Right ventricle myocardium superior (tissue), 1 donor: ENCODE results near the gene GGACT. TPM values are rescaled to one million over a fixed set of nuclear protein-coding genes. Genes with fewer than 3 reads are reported as not detected.
A peak's percentile ranks its signal among the peaks of the same experiment; 100 is the strongest.

Experiments
- ATAC-seq: fragments of 200-7000 bp; cut with Tn5 transposase; one replicate; pipeline ENCODE4 v1.9.1; 2020; ENCODE audit warnings: mild to moderate bottlenecking; ENCODE audit not compliant: poor library complexity
- DNase-seq: peaks from one replicate; pipeline ENCODE4 v3.0.0-alpha.2; 2020
- intact Hi-C: fragments of 100-400 bp; cut with DNase I; formaldehyde crosslinking; loops from one replicate; pipeline ENCODE4 v1.11.2; 2022
- total RNA-seq: library from RNA; stranded (reverse); fragmentation: NEBNext Ultra II Directional; extraction: Animal tissue kit (Norgen Biotek cat#: 25700); gene quantifications from one replicate; pipeline ENCODE4 v1.2.1, GENCODE V29; 2021
- donor health status: DM: no; HTN: yes; CAD: no; lungs with severe emphysema.

GGACT gene
- total RNA-seq, 1 donor from 2014 or later: 1.8 TPM

GRCh38 chr13:100506600-100507422 is 81.8 kb downstream of the GGACT start:
- intact Hi-C loops: no loop called here
- ATAC-seq (no peak), DNase-seq (no peak)

GRCh38 chr13:100506154-100506553 is 82.4 kb downstream of the GGACT start:
- intact Hi-C loops: no loop called here
- DNase-seq (no peak), ATAC-seq (no peak)

DNA sequence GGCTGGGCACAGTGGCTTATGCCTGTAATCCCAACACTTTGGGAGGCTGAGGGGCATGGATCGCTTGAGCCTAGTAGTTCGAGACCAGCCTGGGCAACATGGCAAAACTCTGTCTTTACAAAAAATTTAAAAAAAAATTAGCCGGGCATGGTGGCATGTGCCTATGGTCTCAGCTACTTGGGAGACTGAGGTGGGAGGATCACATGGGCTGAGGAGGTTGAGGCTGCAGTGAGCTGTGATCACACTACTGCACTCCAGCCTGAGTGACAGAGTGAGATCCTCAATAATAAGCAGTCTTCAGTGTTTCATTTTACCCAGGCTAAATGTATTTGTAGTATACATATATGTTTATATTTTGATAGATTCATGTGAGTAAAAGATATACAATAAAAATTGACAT is 85.0 kb downstream of the GGACT start:
- ATAC-seq (no peak), DNase-seq (no peak)
- intact Hi-C loops: no loop called here

DNA sequence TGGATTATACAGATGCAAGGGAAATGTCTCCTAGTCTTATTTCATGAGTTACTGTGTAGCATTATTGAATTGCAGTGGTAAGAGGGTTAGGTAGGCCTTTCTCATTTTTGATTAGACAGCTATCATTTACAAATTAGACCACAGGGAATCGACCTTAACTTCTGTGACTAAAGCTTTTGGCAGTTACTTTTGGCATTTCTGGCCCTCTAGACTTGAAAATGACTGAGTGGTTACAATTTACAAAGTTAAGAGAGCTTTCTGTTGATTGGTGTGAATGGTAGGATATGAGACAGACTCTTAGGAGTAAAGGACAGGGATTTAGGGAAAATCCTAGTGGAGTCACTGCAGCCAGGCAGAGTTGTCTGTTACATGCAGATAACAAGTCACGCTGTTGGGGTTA is 86.1 kb downstream of the GGACT start:
- intact Hi-C loops: no loop called here

GRCh38 chr13:100497389-100497788 is 91.2 kb downstream of the GGACT start:
- ATAC-seq: no peak
- DNase-seq: no peak
- intact Hi-C loops: no loop called here

More for the DNA sequence above, 86.1 kb downstream of the GGACT start:
- ATAC-seq: no peak
- DNase-seq: no peak

DNA sequence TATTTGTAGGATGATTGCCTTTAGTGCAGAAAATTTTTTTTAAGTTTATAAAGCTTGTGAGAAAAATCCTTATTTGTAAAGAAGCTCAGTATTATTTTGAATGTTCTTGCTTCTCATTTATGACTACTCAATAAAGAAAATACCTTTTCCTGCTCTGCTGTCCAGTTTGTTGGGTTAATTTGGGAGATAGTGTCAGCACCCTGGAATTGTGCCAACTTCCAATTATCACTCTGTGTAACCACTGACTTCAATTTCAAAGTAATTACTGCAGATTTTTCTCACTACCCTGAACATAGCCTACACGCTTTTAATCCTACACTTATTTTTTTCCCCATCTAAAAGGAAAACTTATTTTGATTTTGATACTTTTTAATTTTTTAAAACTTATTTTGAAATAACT is 93.1 kb downstream of the GGACT start:
- DNase-seq: no peak
- no peak for ATAC-seq
- intact Hi-C loops: no loop called here

DNA sequence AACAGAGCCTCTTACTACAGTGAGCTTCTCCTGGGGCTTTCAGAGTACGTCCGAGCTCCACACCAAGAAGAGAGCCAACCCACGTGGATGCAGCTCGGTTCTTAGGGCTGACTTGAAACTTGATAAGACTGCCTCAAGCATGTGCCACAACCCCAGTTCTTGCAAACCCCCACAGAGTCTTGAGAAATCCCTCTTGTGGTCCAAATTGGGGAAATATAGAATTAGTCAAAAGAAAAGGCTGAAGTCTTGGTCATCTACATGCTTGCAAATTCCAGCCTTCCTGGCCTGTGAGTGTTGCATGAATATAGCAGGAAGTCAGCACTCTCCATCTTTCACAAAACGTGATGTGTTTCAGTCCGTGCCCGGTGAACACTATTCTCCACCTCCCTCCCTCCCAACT is 95.2 kb downstream of the GGACT start:
- no peak for ATAC-seq
- DNase-seq: no peak
- intact Hi-C loops: no loop called here

DNA sequence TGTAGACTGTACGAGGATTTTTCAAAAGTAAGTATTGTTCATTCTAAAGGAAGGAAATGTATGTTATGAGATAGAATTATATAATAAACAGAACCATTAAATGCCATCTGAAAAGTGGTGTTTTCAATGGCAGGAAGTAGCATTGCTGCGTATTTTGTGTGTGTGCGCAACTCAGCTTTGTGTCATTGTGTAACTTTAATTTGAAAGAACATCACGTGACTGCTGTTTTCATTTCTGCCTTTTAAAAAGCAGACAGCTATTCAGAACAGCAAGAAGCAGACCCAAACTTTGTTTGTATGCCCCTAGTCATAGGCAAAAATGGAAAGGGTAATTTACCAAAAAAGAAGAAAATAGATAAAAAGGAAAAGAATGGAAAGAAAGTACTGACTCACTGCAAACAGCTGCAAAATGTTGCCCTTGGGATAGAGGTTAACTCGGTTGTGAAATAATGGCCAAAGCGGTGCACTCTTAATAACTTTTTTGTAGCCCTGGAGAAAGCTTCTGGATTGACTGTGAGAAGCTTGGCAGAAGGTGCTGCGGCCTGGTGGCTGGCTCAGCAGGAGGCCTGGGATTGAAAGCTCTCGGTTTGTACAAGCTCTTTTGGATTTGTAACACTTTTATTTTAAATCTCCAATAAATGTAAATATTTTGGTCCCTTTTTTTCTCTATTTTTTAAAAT is 97.3 kb downstream of the GGACT start:
- intact Hi-C loops: no loop called here
- ATAC-seq (peak; percentile 94), DNase-seq (peak; percentile 70)

GRCh38 chr13:100490692-100491091 is 97.9 kb downstream of the GGACT start:
- ATAC-seq (peak; percentile 32), DNase-seq (no peak)
- intact Hi-C loops: no loop called here

DNA sequence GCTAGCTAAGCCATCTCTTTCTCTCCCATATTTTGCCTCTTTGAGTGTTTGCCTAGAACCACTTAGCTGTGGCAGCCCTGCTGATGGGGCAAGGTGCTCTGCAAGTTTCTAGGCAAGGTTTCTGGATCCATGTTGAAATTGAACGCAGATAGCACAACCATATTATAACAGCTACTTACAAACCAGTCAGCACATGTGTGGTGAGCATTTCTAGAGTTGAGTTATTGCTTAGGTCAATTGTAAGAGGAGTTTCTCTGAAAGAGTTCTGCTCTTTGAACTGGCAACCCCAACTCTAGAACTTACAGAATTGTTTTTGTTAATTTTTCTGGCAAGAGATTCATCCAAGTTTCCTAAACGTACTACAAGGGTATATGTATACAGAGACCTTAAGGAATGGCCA is 103.3 kb downstream of the GGACT start:
- intact Hi-C loops: no loop called here
- ATAC-seq: no peak
- DNase-seq: no peak

- DNase-seq (no peak), ATAC-seq (no peak)
- intact Hi-C loops: no loop called here
Measured at GRCh38 chr13:100484702-100485101, 103.9 kb downstream of the GGACT start.

DNA sequence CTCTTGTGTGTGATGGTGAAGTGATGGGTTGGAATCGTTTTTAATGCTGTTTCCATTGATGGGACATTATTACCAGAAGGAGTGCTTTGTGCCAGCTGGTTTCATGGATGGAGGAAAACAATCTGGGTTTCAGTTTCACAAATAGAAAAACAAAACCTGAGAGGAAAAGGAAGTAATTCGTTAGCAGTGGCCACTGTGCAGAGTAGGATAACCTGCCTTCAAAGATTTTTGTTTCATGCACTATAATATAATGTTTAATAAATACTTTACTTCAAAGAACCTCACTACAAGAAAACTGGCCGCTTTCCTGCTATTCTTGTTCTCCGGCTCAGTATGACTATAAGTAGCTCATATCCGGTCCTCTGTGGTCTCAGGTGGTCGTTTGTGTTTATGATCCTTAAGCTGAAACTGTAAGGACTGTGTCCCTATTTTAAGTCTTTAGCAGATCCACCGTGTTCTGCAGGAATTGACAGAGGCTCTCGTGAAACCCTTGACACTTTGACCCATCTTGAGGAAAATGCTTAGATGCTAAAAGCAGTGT is 104.7 kb downstream of the GGACT start:
- intact Hi-C loops: no loop called here
- no peak for ATAC-seq
- DNase-seq: no peak

GRCh38 chr13:100483139-100483538 is 105.5 kb downstream of the GGACT start:
- ATAC-seq (no peak), DNase-seq (no peak)
- intact Hi-C loops: no loop called here

DNA sequence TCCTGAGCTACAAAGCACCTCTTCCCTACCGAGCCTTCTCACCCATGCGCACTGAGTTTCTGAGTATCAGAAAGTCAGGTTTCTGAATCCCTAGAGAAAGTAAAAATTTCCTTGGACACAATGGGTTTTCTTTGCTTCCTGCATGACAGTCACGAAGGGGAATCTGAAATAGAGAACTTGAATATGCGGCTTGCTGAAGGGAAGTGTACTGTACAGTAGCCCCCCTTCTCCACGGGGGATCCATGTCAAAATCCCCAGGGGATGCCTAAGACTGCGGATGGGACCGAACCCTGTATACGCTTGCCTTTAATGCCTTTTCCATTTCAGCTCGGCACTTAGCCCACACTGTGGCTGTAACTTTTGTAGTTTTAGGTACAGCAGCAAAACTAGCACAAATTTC is 107.9 kb downstream of the GGACT start:
- intact Hi-C loops: no loop called here
- no peak for ATAC-seq
- DNase-seq: no peak

Other genes starting within 250 kb of the GGACT start
- gene TMTC4, start 86.0 kb upstream of the GGACT start, total RNA-seq: 7.5 TPM